OCI-LY1 (cell line): ENCODE data around the gene MED25.

Experiments
- H2AFZ ChIP-seq: fragments of 200-600 bp; sonication (generic), shearing (Covaris generic); 2 replicates; pipeline ENCODE4 v1.6.0; 2014; ENCODE audit warnings: antibody characterized with exemption, mild to moderate bottlenecking, low read length
- H3F3A ChIP-seq: fragments of 200-600 bp; sonication (generic), shearing (Covaris generic); 2 replicates; pipeline ENCODE4 v1.6.0; 2014; ENCODE audit warnings: mild to moderate bottlenecking, antibody characterized with exemption, low read length, moderate library complexity; ENCODE audit not compliant: insufficient read depth
- H3K27ac ChIP-seq: fragments of 200-600 bp; sonication (generic); 2 replicates; pipeline ENCODE4 v1.5.1; 2014; ENCODE audit warnings: low read length, mixed run types, mild to moderate bottlenecking, low read depth; ENCODE audit not compliant: poor library complexity, severe bottlenecking
- H3K27me3 ChIP-seq: fragments of 200-600 bp; sonication (generic); 2 replicates; pipeline ENCODE4 v1.6.0; 2014; ENCODE audit warnings: antibody characterized with exemption, mild to moderate bottlenecking, low read length, moderate library complexity; ENCODE audit not compliant: insufficient read depth
- H3K36me3 ChIP-seq: fragments of 200-600 bp; sonication (generic); 2 replicates; pipeline ENCODE4 v1.6.1; 2014; ENCODE audit warnings: mild to moderate bottlenecking, antibody characterized with exemption, low read length, moderate library complexity, mixed read lengths; ENCODE audit not compliant: insufficient read depth
- H3K4me1 ChIP-seq: fragments of 200-600 bp; sonication (generic); 2 replicates; pipeline ENCODE4 v1.5.1; 2014; ENCODE audit warnings: mild to moderate bottlenecking, low read length, moderate library complexity; ENCODE audit not compliant: insufficient read depth, severe bottlenecking
- H3K4me2 ChIP-seq: fragments of 200-600 bp; sonication (generic), shearing (Covaris generic); 2 replicates; pipeline ENCODE4 v1.6.1; 2014; ENCODE audit warnings: low read length
- H3K4me3 ChIP-seq: fragments of 200-600 bp; sonication (generic); 2 replicates; pipeline ENCODE4 v1.5.1; 2014; ENCODE audit warnings: low read length, low read depth, mild to moderate bottlenecking, mixed read lengths; ENCODE audit not compliant: poor library complexity, severe bottlenecking
- H3K79me2 ChIP-seq: fragments of 200-600 bp; shearing (Covaris generic); 2 replicates; pipeline ENCODE4 v1.6.1; 2016; ENCODE audit warnings: mixed run types, low read length, mixed read lengths; ENCODE audit not compliant: insufficient read depth
- H3K9ac ChIP-seq: fragments of 200-600 bp; sonication (generic), shearing (Covaris generic); 2 replicates; pipeline ENCODE4 v1.6.1; 2014; ENCODE audit warnings: mild to moderate bottlenecking, low read length, mixed read lengths
- H3K9me2 ChIP-seq: fragments of 200-600 bp; sonication (generic), shearing (Covaris generic); 2 replicates; pipeline ENCODE4 v1.6.1; 2014; ENCODE audit warnings: low read depth, mild to moderate bottlenecking, low read length, mixed read lengths
- H3K9me3 ChIP-seq: fragments of 200-600 bp; shearing (Covaris generic); 2 replicates; pipeline ENCODE4 v1.6.1; 2014; ENCODE audit warnings: low read length, mixed read lengths
- H4K20me1 ChIP-seq: fragments of 200-600 bp; sonication (generic), shearing (Covaris generic); 2 replicates; pipeline ENCODE4 v1.6.0; 2016; ENCODE audit warnings: mild to moderate bottlenecking, low read length; ENCODE audit not compliant: insufficient read depth
- CTCF ChIP-seq: fragments of 200-600 bp; sonication (generic), shearing (Covaris generic); IDR thresholded peaks from 2 replicates; pipeline ENCODE4 v1.5.1; 2017; ENCODE audit warnings: mild to moderate bottlenecking, antibody characterized with exemption, low read length, moderate library complexity, mixed read lengths
- EZH2 ChIP-seq: fragments of 200-600 bp; sonication (generic), shearing (Covaris generic); IDR thresholded peaks from 2 replicates; pipeline ENCODE4 v1.8.0; 2017; ENCODE audit warnings: borderline replicate concordance, mixed run types, mild to moderate bottlenecking, antibody characterized with exemption, low read length, moderate library complexity, mixed read lengths

Gene MED25

GRCh38 chr19:49808711-49809159 is 9.4 kb upstream of the MED25 start:
- Histone ChIP-seq H3K9ac (peak overlapping the region; percentile 60), H3F3A (no peaks in the 10 kb centered on the region), H3K4me2 (peak overlapping the region; percentile 77), H3K4me3 (peak overlapping the region; percentile 59), H2AFZ (no peak overlapping the region), H3K27me3 (no peaks in the 10 kb centered on the region), H4K20me1 (no peaks in the 10 kb centered on the region), H3K79me2 (no peaks in the 10 kb centered on the region), H3K27ac (peak overlapping the region; percentile 83), H3K9me2 (no peaks in the 10 kb centered on the region), H3K4me1 (peaks cover 37% of the 10 kb centered on the region), H3K9me3 (no peaks in the 10 kb centered on the region), H3K36me3 (peaks cover 34% of the 10 kb centered on the region; the same call in 1 of the 2 replicates)
- no peak for TF ChIP-seq CTCF
- no peak for TF ChIP-seq EZH2

- Histone ChIP-seq H3K27ac (peak overlapping the region; percentile 83), H3K27me3 (no peaks in the 10 kb centered on the region), H4K20me1 (no peaks in the 10 kb centered on the region), H3F3A (peaks cover 5% of the 10 kb centered on the region), H3K79me2 (no peaks in the 10 kb centered on the region), H3K4me2 (peak overlapping the region; percentile 77), H3K9ac (peak overlapping the region; percentile 60), H3K9me3 (no peaks in the 10 kb centered on the region), H3K4me1 (peaks cover 44% of the 10 kb centered on the region), H3K4me3 (peak overlapping the region; percentile 59), H2AFZ (no peak overlapping the region), H3K36me3 (peaks cover 31% of the 10 kb centered on the region; the same call in 1 of the 2 replicates), H3K9me2 (no peaks in the 10 kb centered on the region)
- TF ChIP-seq EZH2, result no peak
- peak; percentile 29; the same call in 1 of the 2 replicates for TF ChIP-seq CTCF
These were observed 8.7 kb upstream of the MED25 start for GRCh38 chr19:49809160-49809940.

- Histone ChIP-seq H4K20me1 (no peaks in the 10 kb centered on the region), H3K36me3 (peaks cover 27% of the 10 kb centered on the region; the same call in 1 of the 2 replicates), H3K4me1 (peaks cover 48% of the 10 kb centered on the region), H3K4me3 (peak overlapping the region; percentile 59), H3K4me2 (peak overlapping the region; percentile 77), H3F3A (peaks cover 10% of the 10 kb centered on the region), H3K27ac (peak overlapping the region; percentile 83), H3K9me2 (no peaks in the 10 kb centered on the region), H3K9ac (peak overlapping the region; percentile 60), H3K27me3 (no peaks in the 10 kb centered on the region), H3K79me2 (no peaks in the 10 kb centered on the region), H3K9me3 (no peaks in the 10 kb centered on the region), H2AFZ (no peak overlapping the region)
- TF ChIP-seq EZH2 (no peak), CTCF (no peak)
These were observed 8.1 kb upstream of the MED25 start for GRCh38 chr19:49809941-49810389.
